Aorta (tissue), 5 donors: ENCODE measurements around the gene MRPL49. TPM values are rescaled to one million over a fixed set of nuclear protein-coding genes. Genes with fewer than 3 reads are reported as not detected.
"Not testable (repeated sequence)": the region's sequence is repeated elsewhere in the genome, so short reads cannot be mapped to it uniquely, and the experiment has no call there.

Experiments
- ATAC-seq: fragments of 200-7000 bp; cut with Tn5 transposase; one replicate; pipeline ENCODE4 v1.9.1; 2022; ENCODE audit warnings: moderate library complexity; ENCODE audit not compliant: low FRiP score
- DNase-seq, 2 donors: peaks; one replicate each; pipeline ENCODE4 v3.0.0-alpha.2; 2020
- H3K27ac ChIP-seq, 2 donors: one replicate each; pipeline ENCODE4 v1.5.1; 2013; ENCODE audit warnings: low read length in 2 of 2, mild to moderate bottlenecking in 2 of 2, moderate library complexity in 2 of 2, control low read depth in 1 of 2, inconsistent platforms in 1 of 2, low read depth in 1 of 2
- H3K27me3 ChIP-seq, 2 donors: one replicate each; pipeline ENCODE4 v1.6.1; 2013; ENCODE audit warnings: control low read depth in 1 of 2, low read length in 1 of 2, mild to moderate bottlenecking in 1 of 2, moderate library complexity in 1 of 2; ENCODE audit not compliant: insufficient read depth in 2 of 2, control insufficient read depth in 1 of 2
- H3K36me3 ChIP-seq, 2 donors: one replicate each; pipeline ENCODE4 v1.6.1; 2013; ENCODE audit warnings: control low read depth in 1 of 2, low read length in 1 of 2, mild to moderate bottlenecking in 1 of 2; ENCODE audit not compliant: insufficient read depth in 2 of 2, control insufficient read depth in 1 of 2
- H3K4me1 ChIP-seq, 2 donors: one replicate each; pipeline ENCODE4 v1.6.1; 2013; ENCODE audit warnings: low read length in 2 of 2, control low read depth in 1 of 2, mild to moderate bottlenecking in 1 of 2, moderate library complexity in 1 of 2; ENCODE audit not compliant: insufficient read depth in 2 of 2, control insufficient read depth in 1 of 2
- H3K4me3 ChIP-seq, 2 donors: one replicate each; pipeline ENCODE4 v1.5.1; 2013; ENCODE audit warnings: low read length in 2 of 2, control low read depth in 1 of 2, mild to moderate bottlenecking in 1 of 2
- H3K9me3 ChIP-seq: one replicate; pipeline ENCODE4 v1.6.1; 2013; ENCODE audit warnings: mild to moderate bottlenecking, low read length; ENCODE audit not compliant: control insufficient read depth
- WGBS, 2 donors: extraction: QIAGEN DNeasy Blood & Tissue Kit; methylation state at CpG; one replicate each; pipeline ENCODE4 v1.1.7; 2013; 5-methylcytosine and 5-hydroxymethylcytosine counted together
- intact Hi-C, 2 donors: fragments of 100-400 bp; cut with DNase I; formaldehyde crosslinking; loops; one replicate each; pipeline versions ENCODE4 v1.14.2 to v1.15.0; 2022
- polyA plus RNA-seq, 2 donors: library from polyadenylated mRNA; stranded (reverse); fragments of 200-250 nt; gene quantifications; one replicate each; pipeline ENCODE4 v1.2.3, GENCODE V29; 2013
- total RNA-seq, 2 donors: library from RNA; stranded (reverse); fragmentation: NEBNext Ultra II Directional; extraction: Animal tissue kit (Norgen Biotek cat#: 25700); gene quantifications; one replicate each; pipeline ENCODE4 v1.2.1, GENCODE V29; 2021
- donor health status: healthy with polysubstance abuse.
- donor health status: Bipolar disorder and iron deficiency.
- donor health status: DM: no; HTN: no; CAD: no.
- donor health status: DM: no; HTN: no; CAD: no.
- donor health status: DM: yes; HTN: yes; CAD: no.

The MRPL49 gene
- total and polyA plus RNA-seq, 4 donors, result 35.0 to 52.2 (median 40.7) TPM

DNA sequence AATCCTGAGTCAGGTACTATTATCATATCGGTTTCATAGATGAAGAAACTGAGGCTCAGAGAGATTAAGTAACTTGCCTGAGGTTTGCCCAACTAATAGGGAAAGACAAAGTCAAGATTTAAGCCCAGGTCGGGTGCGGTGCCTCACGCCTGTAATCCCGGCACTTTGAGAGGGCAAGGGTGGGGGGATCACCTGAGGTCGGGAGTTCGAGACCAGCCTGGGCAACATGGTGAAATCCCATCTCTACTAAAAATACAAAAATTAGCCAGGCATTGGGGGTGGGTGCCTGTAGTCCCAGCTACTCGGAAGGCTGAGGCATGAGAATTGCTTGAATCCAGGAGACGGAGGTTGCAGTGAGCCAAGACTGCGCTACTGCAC lies 28.0 kb downstream of the MRPL49 start:
- intact Hi-C loops, H3K9me3 ChIP-seq, H3K4me3 ChIP-seq, ATAC-seq, DNase-seq, H3K27ac ChIP-seq, H3K4me1 ChIP-seq, H3K27me3 ChIP-seq, H3K36me3 ChIP-seq: not testable (repeated sequence)
- 50 to 51% methylated on average over 10 of the region's 10 CpGs for WGBS, 2 donors

GRCh38 chr11:65150509-65151299 lies 28.6 kb downstream of the MRPL49 start:
- no peak overlapping the region for H3K4me3 ChIP-seq
- peak; percentile 93 to 95 for DNase-seq
- ATAC-seq, result peak; percentile 90

GRCh38 chr11:65151331-65151899 lies 29.3 kb downstream of the MRPL49 start:
- intact Hi-C loops, result no loop called here
- WGBS, 2 donors, result 82 to 88% methylated on average over 3 of the region's 3 CpGs
- Histone ChIP-seq H3K4me3 (no peak overlapping the region), H3K4me1 (no peaks in the 10 kb centered on the region), H3K27ac (no peak overlapping the region), H3K27me3 (no peaks in the 10 kb centered on the region), H3K9me3 (no peaks in the 10 kb centered on the region), H3K36me3 (no peaks in the 10 kb centered on the region)
- no peak for ATAC-seq
- peak in 1 of 2 donors; percentile 6 for DNase-seq

More at GRCh38 chr11:65150509-65151299, 28.6 kb downstream of the MRPL49 start:
- Histone ChIP-seq H3K4me1 (no peaks in the 10 kb centered on the region), H3K9me3 (no peaks in the 10 kb centered on the region), H3K27ac (peak overlapping the region in 1 of 2 donors; percentile 0), H3K36me3 (no peaks in the 10 kb centered on the region), H3K27me3 (no peaks in the 10 kb centered on the region)
- WGBS, 2 donors, result 3% methylated on average over 12 of the region's 12 CpGs
- intact Hi-C loops, result no loop called here

DNA sequence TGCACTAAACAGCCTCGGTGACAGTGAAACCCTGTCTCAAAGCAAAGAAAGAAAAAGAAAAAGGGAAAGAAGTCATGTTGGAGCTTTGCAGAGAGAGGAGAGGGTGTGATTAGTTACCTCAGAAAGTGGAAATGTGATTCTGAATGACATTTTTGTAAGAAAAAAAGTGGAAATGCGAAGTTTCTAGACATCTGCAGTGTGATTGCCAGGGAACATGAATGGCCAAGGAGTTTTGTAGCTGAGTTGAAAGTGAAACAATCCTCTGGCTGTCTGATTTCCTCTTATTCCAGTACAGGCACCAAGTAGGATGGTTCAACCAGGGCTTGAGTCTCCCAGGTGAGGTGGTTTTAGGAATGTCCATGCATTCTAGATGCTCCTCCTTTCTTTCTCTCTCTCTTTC lies 30.0 kb downstream of the MRPL49 start:
- no peak for DNase-seq
- Histone ChIP-seq H3K27me3 (no peaks in the 10 kb centered on the region), H3K4me3 (no peak overlapping the region), H3K4me1 (no peaks in the 10 kb centered on the region), H3K27ac (no peak overlapping the region), H3K36me3 (no peaks in the 10 kb centered on the region), H3K9me3 (no peaks in the 10 kb centered on the region)
- no peak for ATAC-seq
- 77 to 94% methylated on average over 2 of the region's 2 CpGs for WGBS, 2 donors
- intact Hi-C loops, result no loop called here

DNA sequence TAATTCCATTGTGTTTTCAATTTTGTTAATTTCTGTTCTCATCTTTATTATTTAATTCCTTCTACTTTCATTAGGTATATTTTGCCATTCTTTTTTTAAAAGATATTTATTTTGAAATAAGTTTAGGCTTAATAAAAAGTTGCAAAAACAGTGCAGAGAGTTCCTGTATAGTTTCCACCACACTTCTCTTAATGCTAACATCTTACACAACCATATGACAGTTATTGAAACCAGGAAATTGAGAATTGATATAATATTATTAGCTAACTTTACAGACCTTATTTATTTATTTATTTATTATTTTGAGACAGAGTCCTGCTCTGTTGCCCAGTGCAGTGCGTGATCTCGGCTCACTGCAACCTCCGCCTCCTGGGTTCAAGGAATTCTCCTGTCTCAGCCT lies 34.1 kb downstream of the MRPL49 start:
- Histone ChIP-seq H3K4me3 (no peak overlapping the region), H3K9me3 (no peaks in the 10 kb centered on the region), H3K4me1 (no peaks in the 10 kb centered on the region), H3K27me3 (no peaks in the 10 kb centered on the region), H3K27ac (no peak overlapping the region), H3K36me3 (no peaks in the 10 kb centered on the region)
- WGBS, 2 donors, result 94 to 96% methylated on average over 3 of the region's 3 CpGs
- intact Hi-C loops, result no loop called here
- no peak for DNase-seq
- ATAC-seq, result no peak

- H3K4me1 ChIP-seq, result no peaks in the 10 kb centered on the region
- no peaks in the 10 kb centered on the region for H3K9me3 ChIP-seq
- no peak for DNase-seq
- 90 to 96% methylated on average over 3 of the region's 3 CpGs for WGBS, 2 donors
- no peaks in the 10 kb centered on the region for H3K27me3 ChIP-seq
- intact Hi-C loops, result no loop called here
- no peaks in the 10 kb centered on the region for H3K36me3 ChIP-seq
- ATAC-seq, result no peak
- no peak overlapping the region for H3K4me3 ChIP-seq
- no peak overlapping the region for H3K27ac ChIP-seq
These were observed 34.8 kb downstream of the MRPL49 start for GRCh38 chr11:65156926-65157325.

GRCh38 chr11:65157336-65157735 lies 35.2 kb downstream of the MRPL49 start:
- Histone ChIP-seq H3K9me3 (no peaks in the 10 kb centered on the region), H3K4me1 (no peaks in the 10 kb centered on the region), H3K36me3 (no peaks in the 10 kb centered on the region), H3K27me3 (no peaks in the 10 kb centered on the region), H3K27ac (no peak overlapping the region), H3K4me3 (no peak overlapping the region)
- no peak for ATAC-seq
- 80 to 83% methylated on average over 3 of the region's 3 CpGs for WGBS, 2 donors
- intact Hi-C loops, result no loop called here
- no peak for DNase-seq

DNA sequence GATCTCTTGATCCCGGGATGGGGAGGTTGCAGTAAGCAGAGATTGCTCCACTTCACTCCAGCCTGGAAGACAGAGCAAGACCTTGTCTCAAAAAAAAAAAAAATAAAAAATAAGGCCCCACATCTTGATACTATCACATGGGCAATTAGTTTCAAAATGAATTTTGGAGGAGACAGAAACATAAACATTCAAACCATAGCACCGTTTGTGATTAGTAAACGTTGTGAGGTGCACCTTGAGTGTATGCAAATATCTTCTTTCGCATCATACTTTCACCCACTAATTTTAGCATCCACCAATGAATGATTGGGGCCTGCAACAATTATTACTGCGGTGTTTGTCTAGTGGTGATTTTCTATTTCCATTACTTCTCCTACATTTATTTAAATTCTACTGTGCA lies 36.9 kb downstream of the MRPL49 start:
- intact Hi-C loops, result no loop called here
- no peak for DNase-seq
- WGBS, 2 donors, result 76 to 77% methylated on average over 5 of the region's 5 CpGs

GRCh38 chr11:65160643-65161042 lies 38.5 kb downstream of the MRPL49 start:
- Histone ChIP-seq H3K4me3 (no peak overlapping the region), H3K27me3 (no peaks in the 10 kb centered on the region), H3K27ac (no peak overlapping the region), H3K36me3 (no peaks in the 10 kb centered on the region), H3K4me1 (no peaks in the 10 kb centered on the region), H3K9me3 (no peaks in the 10 kb centered on the region)
- ATAC-seq, result no peak
- intact Hi-C loops, result no loop called here
- DNase-seq, result no peak
- 71 to 74% methylated on average over 3 of the region's 3 CpGs for WGBS, 2 donors

More for the DNA sequence above, 36.9 kb downstream of the MRPL49 start:
- Histone ChIP-seq H3K27me3 (no peaks in the 10 kb centered on the region), H3K4me1 (no peaks in the 10 kb centered on the region), H3K36me3 (no peaks in the 10 kb centered on the region), H3K27ac (no peak overlapping the region), H3K9me3 (no peaks in the 10 kb centered on the region), H3K4me3 (no peak overlapping the region)
- no peak for ATAC-seq
